DMS153 treated with DMSO at 0.1 percent for 48 hours (cell line): ENCODE measurements around the gene FUT3.
"Not testable (repeated sequence)": the region's sequence is repeated elsewhere in the genome, so short reads cannot be mapped to it uniquely, and the experiment has no call there.

Experiments used
- DNase-seq: peaks from one replicate; lab custom pipeline; 2025; ENCODE audit not compliant: unreplicated experiment; lab: John Stamatoyannopoulos, UW

The FUT3 gene

GRCh38 chr19:5882421-5882968 lies 31.2 kb upstream of the FUT3 start:
- no peak for DNase-seq

- peak; percentile 11 for DNase-seq
These were observed 30.5 kb upstream of the FUT3 start for GRCh38 chr19:5881543-5882299.

DNA sequence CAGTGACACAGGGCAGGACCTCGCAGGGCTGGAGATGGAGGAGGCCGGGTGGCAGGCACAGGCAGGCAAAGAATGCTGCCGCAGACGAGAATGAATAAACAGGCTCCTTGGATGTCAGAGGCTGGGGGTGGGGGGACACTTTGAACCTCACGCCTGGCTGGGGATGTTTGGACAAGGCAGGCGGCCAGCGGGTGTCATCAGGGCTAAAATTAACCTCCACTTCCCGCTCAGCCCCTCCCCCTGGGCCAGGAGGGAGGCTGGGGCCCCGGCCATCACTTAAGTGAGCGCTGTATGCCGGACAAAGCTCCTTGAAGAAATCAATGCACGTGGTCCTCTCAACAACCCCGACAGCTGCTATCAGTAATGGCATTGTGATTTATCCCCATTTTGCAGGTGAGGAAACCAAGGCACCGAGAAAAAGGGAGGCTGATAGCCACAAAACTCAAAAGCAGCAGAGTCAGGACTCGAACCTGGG lies 29.4 kb upstream of the FUT3 start:
- no peak for DNase-seq

DNA sequence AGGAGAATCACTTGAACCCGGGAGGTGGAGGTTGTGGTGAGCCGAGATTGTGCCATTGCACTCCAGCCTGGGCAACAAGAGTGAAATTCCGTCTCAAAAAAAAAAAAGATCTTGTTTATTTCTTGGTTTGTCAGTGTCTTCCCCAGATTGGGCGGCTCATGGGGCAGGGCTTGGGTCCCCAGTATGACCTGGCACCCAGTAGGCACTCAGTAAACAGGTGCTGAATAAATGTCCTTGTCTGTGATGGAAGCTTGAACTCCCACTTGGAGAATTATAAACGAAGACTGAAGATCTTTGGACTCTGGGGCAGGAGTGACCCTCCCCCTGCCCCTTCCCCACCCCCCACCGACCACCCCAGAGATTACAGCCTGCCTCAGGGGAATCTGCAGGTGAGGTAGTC lies 28.9 kb upstream of the FUT3 start:
- DNase-seq, result no peak

DNA sequence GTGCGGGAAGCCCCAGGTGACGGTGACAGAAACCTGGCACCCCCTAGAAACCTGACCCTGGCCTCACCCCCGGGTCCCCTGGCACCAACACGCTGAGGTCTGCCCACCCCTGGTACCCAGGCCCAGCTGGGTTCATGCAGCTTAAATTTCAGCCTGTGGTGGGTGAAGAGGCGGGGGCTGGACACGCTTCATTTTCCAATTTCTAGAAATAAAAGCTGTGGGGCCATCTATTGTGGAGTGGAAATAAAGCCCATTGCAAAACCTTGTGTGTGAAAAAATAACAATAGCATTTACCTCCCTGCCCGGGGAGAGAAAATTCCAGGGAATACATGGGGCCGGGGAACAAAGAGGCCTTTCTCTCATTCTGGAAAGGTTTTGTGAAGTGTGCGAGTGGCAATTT lies 26.6 kb upstream of the FUT3 start:
- no peak for DNase-seq

DNA sequence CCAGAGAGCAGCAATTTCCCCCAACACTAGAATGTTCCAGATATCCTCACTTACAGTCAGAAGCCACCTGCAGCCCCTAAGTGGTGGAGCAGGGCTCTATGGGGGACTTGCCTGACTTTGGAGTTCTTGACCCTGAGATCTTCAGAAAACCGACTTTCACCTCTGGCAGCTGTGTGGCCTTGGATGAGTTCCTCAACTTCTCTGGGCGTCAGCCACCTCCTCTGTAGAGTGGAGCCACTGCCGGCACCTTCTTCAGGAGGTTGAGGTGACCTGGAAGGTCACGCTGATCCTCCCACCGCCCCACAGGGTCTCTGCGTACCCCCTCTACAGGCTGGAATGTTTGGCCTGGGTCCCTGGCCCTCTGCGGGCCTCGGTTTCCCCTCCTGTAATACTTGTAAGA lies 26.2 kb upstream of the FUT3 start:
- no peak for DNase-seq

DNA sequence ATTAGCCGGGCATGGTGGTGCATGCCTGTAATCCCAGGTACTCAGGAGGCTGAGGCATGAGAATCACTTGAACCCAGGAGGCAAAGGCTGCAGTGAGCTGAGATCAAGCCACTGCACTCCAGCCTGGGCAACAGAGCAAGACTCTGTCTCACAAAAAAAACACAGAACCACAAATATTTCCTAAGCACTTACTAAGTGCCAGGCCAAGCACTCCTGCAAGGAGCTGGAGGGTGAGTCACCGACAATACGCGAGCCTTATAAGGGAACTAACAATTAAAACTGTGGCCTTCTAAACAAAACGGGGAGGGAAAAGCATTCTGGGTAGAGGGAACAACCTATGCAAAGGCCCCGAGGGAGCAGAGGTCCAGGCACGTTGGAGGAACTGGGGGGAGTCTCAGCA lies 23.2 kb upstream of the FUT3 start:
- not testable (repeated sequence) for DNase-seq

DNA sequence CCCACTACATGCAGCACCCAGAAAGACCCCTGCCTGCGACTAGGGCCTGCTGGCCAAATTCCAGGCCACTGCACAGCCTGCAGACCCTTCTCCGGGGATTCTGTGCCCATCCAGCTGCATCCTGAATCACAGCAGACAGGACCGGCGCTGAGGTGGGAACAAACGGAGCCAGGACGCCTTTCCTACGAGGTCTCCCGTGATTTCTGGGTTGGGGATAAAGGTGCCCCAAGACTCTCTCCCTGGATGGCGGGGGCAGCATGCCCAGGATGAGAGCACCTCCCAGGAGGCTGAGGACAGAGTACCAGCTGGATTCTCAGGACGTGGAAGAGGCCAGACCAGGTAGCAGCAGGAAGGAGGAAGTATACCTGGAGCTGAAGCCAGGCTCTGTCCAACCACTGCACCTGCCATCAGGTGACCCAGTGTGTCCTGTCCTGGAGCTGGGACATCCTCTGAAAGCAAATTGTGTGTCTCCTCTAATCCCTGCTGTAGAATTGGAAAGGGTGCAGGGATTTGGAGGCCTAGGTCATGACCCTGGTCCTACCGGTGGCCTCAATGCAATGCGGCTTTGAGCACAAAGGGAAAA lies 22.5 kb upstream of the FUT3 start:
- DNase-seq, result no peak

DNA sequence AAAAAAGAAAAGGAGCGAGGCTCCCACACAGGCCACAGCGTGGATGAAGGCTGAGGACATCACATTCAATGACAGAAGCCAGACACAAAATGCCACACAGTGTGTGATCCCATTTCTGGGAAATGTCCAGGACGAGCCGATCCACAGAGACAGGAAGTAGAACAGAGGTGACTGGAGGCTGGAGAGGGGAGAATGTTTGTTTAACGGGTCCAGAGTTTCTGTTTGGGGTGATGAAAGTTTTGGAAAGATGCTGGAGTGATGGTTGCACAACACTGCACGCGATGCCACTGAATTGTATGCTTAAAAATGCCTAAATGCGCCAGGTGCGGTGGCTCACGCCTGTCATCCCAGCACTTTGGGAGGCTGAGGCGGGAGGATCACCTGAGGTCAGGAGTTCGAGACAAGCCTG lies 19.7 kb upstream of the FUT3 start:
- no peak for DNase-seq

- no peak for DNase-seq
These were observed 16.2 kb upstream of the FUT3 start for GRCh38 chr19:5867201-5868136.

DNA sequence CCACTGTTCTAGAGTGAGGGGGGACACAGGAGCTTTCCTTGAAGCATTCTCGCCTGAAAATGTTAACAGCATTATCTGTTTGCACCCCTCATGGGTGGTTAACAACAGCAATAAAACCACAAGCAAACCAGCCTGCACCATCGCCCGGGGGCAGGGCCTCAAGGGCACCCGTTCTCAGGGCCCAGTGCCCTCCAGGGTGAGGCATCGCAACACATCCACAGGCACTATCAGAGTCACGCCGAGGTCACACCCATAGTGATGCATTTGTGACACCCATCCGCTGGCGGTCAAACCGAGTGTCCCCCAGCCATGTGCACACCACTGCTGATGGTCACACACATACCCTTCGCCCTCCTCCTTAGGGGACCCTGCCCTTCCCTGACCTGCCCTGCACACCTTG lies 14.5 kb upstream of the FUT3 start:
- DNase-seq, result no peak

DNA sequence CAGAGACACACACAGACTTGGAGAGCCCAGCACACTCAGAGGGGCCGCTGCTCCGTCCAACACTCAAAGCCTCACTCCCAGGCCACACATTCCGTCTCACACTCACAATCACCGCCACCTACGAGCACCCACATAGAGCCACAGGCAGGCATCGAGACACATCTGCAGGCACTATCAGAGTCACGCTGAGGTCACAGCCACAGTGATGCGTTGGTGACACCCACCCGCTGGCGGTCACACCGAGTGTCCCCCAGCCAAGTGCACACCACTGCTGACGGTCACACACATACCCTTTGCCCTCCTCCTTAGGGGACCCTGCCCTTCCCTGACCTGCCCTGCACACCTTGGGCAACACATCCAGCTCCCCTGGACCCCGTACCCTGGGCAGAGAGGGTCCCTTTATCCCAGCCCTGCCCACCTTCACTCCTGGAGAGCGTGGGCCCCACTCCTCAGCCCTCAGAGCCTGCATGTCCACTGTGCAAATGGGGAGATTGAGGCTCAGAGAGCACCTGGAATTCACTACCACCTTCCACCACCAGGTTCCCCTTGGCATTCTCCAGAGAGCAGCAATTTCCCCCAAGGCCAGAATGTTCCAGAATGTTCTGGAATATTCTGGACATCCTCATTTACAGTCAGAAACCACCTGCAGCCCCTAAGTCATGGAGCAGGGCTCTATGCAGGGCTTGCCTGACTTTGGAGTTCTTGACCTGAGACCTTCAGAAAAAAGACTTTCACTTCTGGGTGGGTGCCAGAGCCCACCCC lies 13.7 kb upstream of the FUT3 start:
- no peak for DNase-seq

GRCh38 chr19:5864013-5864720 lies 12.9 kb upstream of the FUT3 start:
- no peak for DNase-seq

DNA sequence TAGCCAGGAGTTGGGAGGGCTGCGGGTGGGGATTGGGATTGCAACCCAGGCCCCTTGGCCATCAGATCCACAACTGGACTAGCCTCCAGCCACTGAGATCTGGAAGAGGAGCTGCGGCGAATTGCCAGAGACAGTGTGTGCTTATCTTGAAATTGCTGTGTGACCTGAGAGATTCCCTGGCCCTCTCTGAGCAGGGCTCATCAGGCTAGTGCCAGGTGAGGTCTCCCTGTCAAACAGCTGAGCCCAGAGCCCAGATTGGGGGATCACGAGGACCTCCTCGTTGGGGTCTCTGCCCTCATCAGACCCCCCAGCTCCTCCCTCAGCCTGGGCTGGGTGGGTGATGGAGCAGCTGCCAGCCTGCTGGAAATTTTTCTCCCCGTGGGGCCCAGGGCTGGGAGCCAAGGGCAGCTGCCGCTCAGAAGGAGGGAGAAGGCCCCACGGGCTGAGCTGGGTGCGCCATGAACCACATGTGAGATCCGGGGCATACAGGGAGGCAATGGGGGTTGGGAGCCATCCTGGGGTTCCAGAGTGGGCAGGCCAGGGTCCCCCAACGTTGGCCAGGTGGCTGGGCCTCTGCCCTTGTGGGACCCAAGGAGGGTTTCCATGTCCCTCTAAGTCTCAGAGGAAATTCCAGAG lies 11.9 kb upstream of the FUT3 start:
- no peak for DNase-seq

- DNase-seq, result no peak
These were observed 6.2 kb upstream of the FUT3 start for GRCh38 chr19:5857203-5858081.

- not testable (repeated sequence) for DNase-seq
These were observed 3.9 kb upstream of the FUT3 start for GRCh38 chr19:5855151-5855550.

DNA sequence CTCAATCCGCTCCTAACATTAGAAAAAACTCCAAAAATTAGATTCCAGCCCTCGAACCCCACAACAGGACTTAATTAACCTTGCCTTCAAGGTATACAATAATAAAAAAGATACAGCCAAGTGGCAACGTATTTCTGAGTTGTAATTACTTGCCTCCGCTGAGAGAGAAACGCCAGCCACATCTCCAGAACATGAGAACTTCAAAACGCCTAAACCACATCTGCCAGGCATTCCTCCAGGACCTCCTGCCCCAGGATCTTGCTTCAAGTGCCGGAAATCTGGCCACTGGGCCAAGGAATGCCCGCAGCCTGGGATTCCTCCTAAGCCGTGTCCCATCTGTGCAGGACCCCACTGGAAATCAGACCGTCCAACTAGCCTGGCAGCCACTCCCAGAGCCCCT lies 2.9 kb upstream of the FUT3 start:
- DNase-seq, result not testable (repeated sequence)

DNA sequence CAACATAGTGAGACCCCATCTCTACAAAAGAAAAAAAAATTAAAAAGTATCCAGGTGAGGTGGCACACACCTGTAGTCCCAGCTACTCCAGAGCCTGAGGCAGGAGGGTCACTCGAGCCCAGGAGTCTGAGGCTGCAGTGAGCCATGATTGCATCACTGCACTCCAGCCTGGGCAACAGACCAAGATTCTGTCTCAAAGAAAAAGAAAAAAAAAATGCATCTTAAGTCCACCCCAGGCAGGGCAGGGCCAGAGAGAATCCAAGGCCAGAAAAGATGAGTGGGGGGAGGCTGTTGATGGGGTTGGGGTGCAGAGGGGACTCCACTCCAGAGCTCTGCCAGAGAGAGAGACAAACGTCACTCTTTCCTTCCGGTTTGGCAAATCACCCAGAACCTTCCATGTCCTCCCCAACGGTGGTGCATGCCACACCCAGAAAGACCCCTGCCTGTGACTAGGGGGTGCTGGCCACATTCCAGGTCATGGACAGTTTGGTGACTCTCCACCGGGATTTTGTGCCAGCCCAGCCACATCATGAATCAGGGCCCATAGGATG lies 431 bp downstream of the FUT3 start:
- DNase-seq, result no peak
